GM21786 (cell line): ENCODE measurements around the gene EVA1C.
"Not testable (repeated sequence)": the region's sequence is repeated elsewhere in the genome, so short reads cannot be mapped to it uniquely, and the experiment has no call there.

Experiments used
- ATAC-seq: cut with Tn5 transposase; IDR thresholded peaks from one replicate; pipeline ENCODE4 v1.9.1; 2021; ENCODE audit not compliant: unreplicated experiment

Gene EVA1C

GRCh38 chr21:32523463-32523862 is 111.0 kb downstream of the EVA1C start:
- ATAC-seq = no peak

GRCh38 chr21:32523988-32524719 is 111.6 kb downstream of the EVA1C start:
- no peak for ATAC-seq

- no peak for ATAC-seq
Measured at GRCh38 chr21:32525282-32525681, 112.8 kb downstream of the EVA1C start.

DNA sequence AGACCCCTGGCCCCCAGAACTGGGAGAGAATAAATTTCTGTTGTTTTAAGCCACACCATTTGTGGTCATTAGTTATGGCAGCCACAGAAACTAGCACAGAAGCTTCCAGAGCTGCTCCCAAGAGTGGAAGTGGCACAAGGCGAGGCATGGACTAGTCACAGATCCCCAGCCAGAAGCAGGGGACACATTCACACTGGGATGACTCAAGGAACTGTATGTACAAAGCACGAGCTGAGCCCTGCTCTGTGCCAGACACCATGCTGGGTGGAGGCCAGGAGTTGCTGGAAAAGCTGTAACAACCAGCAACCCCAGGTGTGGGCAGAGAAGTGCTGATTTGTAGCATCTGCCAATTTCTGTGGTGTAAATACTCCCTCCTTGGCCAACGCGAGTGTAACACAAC is 117.2 kb downstream of the EVA1C start:
- no peak for ATAC-seq

DNA sequence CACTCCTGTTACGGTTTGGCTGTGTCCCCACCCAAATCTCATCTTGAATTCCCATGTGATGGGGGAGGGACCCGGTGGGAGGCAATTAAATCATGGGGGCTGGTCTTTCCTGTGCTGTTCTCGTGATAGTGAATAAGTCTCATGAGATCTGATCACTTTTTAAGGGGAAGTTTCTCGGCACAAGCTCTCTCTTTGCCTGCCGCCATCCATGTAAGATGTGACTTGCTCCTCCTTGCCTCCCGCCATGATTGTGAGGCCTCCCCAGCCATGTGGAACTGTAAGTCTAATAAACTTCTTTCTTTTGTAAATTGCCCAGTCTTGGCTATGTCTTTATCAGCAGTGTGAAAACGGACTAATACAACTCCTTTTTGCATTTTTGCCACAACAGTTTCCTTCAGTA is 118.3 kb downstream of the EVA1C start:
- not testable (repeated sequence) for ATAC-seq

DNA sequence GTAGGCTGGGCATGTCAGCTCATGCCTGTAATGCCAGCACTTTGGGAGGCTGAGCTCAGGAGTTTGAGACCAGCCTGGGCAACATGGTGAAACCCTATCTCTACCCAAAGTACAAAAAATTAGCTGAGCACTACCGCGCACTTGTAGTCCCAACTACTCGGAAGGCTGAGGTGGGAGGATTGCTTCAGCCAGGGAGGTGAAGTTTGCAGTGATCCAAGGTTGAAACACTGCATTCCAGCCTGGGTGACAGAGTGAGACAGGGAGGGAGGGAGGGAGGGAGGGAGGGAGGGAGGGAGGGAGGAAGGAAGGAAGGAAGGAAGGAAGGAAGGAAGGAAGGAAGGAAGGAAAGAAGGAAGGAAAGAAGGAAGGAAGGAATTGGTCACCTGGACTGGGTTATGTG is 119.1 kb downstream of the EVA1C start:
- not testable (repeated sequence) for ATAC-seq

- no peak for ATAC-seq
Measured at GRCh38 chr21:32532636-32533035, 120.1 kb downstream of the EVA1C start.

DNA sequence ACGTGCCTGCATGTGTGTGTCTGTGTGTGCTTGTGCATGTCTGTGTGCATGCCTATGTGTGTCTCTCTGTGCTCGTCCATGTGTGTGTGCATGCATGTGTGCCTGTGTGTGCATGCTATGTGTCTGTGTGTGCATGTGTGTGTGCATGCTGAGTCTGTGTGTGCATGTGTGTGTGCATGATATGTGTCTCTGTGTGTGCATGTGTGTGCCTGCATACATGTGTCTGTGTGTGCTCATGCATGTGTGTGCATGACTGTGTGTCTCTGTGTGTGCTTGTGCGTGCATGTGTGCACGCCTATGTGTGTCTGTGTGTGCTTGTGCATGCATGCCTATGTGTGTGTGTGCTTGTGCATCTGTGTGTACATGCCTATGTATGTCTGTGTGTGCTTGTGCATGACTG is 120.5 kb downstream of the EVA1C start:
- no peak for ATAC-seq

GRCh38 chr21:32533611-32534010 is 121.1 kb downstream of the EVA1C start:
- ATAC-seq = no peak

- no peak for ATAC-seq
Measured at GRCh38 chr21:32534113-32534512, 121.6 kb downstream of the EVA1C start.

DNA sequence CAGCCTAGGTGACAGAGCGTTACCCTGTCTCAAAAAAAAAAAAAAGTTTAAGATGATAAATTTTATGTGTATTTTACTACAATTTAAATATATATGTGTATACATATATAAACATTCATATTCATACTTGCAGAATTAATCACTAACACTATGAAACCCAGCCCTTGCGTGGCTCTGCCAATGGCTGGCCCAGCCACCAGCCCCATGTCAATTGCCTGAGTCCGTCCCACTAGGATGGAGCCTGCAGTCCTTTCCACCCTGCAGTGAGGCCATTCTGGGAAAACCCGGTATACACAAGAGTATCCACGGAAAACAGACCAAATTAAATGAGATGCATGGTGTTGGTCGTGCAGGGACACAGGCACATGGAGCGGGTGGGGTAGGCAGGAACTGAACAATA is 123.1 kb downstream of the EVA1C start:
- no peak for ATAC-seq

DNA sequence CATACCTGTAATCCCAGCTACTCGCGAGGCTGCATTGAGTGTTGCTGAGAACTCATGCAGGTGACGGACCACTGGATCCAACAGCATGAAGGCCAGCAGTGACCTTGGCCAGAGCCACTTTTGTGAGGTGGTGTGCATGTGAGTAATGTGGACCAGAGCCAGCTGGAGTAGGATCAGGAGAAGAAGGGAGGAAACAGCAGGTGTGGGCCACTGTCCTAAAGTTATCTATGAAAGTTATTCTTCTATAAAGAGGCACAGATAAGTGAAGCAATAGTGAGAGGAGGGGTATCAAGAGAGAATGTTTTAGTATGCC is 125.0 kb downstream of the EVA1C start:
- ATAC-seq = no peak

DNA sequence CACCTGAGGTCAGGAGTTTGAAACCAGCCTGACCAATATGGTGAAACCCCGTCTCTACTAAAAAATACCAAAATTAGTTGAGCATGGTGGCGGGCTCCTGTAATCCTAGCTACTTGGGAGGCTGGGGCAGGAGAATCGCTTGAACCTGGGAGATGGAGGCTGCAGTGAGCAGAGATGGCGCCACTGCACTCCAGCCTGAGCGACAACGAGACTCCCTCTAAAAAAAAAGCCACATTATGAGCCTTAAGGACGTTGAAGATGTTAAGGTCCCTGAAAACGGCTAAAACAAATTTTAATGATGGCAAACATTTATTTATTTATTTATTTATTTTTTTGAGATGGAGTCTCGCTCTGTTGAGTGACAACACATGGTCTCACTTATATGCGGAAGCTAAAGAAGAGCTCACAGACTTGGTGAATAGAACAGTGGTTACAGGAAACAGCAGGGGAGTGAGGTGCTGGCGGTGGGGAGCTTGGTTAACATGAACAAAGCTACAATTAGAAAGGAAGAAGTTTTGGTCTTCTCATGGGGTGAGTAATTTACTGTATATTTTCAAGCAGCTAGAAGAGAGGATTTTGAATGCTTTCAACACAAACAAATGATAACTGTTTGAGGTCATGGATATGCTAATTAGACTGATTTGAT is 125.8 kb downstream of the EVA1C start:
- ATAC-seq = no peak

- ATAC-seq = no peak
Measured at GRCh38 chr21:32539378-32539777, 126.9 kb downstream of the EVA1C start.

DNA sequence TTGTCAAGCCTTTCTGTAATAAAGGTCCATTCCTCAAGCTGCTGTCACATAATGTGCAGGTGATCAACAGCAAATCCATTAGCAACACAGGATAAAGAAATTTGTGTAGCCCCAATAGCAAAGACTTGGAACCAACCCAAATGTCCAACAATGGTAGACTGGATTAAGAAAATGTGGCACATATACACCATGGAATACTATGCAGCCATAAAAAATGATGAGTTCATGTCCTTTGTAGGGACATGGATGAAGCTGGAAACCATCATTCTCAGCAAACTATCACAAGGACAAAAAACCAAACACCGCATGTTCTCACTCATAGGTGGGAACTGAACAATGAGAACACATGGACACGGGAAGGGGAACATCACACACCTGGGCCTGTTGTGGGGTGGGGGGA is 130.6 kb downstream of the EVA1C start:
- ATAC-seq = not testable (repeated sequence)

GRCh38 chr21:32543975-32544374 is 131.5 kb downstream of the EVA1C start:
- no peak for ATAC-seq

DNA sequence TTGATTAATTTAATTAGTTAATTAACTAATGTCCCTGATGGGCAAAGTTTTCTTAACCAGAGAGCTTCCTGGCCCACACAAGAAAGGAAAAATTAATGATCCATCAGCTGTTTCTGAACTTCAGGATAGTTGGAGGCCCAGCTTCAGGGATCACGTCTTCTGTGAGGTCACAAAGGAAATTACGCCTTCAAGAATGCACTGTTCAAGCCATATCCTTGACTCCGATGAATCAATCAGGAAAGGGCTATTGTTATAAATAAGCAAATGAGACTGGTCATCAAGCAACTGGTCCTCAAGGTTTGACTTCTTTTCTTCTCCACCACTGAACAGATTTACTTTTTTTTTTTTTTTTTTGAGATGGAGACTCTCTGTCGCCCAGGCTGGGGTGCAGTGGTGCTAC is 132.2 kb downstream of the EVA1C start:
- no peak for ATAC-seq

GRCh38 chr21:32545948-32546441 is 133.5 kb downstream of the EVA1C start:
- ATAC-seq = no peak

- no peak for ATAC-seq
Measured at GRCh38 chr21:32547018-32547417, 134.5 kb downstream of the EVA1C start.

- no peak for ATAC-seq
Measured at GRCh38 chr21:32548978-32549377, 136.5 kb downstream of the EVA1C start.

DNA sequence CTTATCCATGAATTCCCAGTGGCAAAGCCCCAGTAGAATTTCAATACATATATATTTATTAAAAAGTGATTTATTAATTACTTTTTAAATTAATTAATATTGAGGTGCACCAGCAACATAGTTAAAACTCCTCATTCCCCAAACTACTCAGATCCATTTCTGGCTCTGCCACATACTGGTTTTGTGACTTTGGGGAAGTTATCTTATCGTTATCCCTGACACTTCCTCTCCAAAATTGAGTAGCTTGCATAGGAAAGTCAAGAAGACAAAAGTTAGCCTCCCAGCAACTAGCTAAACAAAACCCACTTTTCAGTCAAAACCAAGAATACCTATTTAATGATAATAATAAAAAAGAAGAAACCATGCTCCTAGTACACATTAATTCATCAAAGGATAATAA is 136.9 kb downstream of the EVA1C start:
- no peak for ATAC-seq

- no peak for ATAC-seq
Measured at GRCh38 chr21:32549886-32550285, 137.4 kb downstream of the EVA1C start.
